ENCODE data around the gene SPRR1A. TPM values are rescaled to one million over a fixed set of nuclear protein-coding genes. Genes with fewer than 3 reads are reported as not detected.

Gene SPRR1A
- total RNA-seq, 4 donors from 2014 or later, result not detected

DNA sequence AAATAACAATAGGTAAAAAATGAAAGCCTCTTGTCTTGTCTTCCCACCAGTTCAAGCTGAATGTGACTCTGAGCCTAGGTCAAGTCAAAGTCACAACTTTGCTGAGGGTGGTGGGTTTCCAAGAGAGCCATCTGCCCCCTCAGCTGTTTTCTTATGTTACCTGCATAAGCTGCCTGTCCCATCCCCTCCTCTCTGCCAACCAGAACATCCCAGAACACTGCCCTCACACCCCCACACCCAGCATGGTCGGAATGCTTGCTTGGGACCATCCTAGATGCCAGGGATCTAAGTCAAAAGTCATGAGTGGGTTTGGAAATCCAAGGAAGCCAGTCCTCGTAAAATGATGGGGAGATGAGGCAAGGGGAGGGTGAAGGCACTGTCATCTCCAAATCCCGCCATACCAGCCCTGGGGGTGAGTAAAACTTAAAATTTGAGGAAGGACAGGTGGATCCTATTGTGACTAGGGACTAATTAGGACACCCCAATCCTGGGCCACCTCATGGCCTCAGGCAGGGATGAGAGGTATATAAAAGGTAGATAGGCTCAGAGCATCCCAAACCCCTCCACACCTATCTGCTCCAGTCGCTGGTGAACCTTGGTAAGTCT lies 37.1 kb upstream of the SPRR1A start, which contains the start of gene SPRR5:
Gene SPRR5, plus strand, starts transcription at position 556 of the 606 bp plus-strand sequence. CDS start 1,349 bp downstream, outside the sequence.
- TF ChIP-seq POLR2A (IDR thresholded peaks at IDR 0.05), result no peak
- TF ChIP-seq, protein P1, sequence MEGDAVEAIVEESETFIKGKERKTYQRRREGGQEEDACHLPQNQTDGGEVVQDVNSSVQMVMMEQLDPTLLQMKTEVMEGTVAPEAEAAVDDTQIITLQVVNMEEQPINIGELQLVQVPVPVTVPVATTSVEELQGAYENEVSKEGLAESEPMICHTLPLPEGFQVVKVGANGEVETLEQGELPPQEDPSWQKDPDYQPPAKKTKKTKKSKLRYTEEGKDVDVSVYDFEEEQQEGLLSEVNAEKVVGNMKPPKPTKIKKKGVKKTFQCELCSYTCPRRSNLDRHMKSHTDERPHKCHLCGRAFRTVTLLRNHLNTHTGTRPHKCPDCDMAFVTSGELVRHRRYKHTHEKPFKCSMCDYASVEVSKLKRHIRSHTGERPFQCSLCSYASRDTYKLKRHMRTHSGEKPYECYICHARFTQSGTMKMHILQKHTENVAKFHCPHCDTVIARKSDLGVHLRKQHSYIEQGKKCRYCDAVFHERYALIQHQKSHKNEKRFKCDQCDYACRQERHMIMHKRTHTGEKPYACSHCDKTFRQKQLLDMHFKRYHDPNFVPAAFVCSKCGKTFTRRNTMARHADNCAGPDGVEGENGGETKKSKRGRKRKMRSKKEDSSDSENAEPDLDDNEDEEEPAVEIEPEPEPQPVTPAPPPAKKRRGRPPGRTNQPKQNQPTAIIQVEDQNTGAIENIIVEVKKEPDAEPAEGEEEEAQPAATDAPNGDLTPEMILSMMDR (IDR thresholded peaks at IDR 0.05), result no peak
- no peak within 1 kb of the TSS for H3K27ac ChIP-seq
- intact Hi-C loops (cut with DNase I; ENCODE audit: low total_unique reads), result no loop called here
- DNase-seq, result no peak
- no peaks in the 10 kb centered on the region for H3K36me3 ChIP-seq
- H3K27me3 ChIP-seq, result no peaks in the 10 kb centered on the region
- no peak within 1 kb of the TSS for H3K4me3 ChIP-seq
- no peaks in the 10 kb centered on the region for H3K9me3 ChIP-seq
- no peaks in the 10 kb centered on the region for H3K4me1 ChIP-seq

DNA sequence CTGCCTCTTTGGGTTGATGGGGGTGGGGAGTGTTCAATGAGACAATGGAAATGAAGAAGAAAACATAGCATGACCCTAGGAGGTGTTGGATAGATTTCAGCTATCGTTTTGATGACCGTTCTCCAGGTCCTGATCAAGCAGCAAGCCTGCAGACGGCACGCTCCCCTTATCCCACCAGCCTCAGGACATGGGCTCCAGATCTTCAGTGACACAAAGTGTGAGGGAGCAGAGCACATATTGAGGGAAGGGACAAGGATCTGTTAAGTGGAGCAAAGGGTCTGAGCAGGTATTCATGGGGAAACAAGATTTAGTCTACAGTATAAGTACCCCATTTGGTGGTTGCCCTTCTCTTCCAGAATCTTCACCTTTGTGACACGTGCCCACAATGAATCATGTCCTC lies 32.2 kb upstream of the SPRR1A start:
- Histone ChIP-seq H3K9me3 (no peaks in the 10 kb centered on the region), H3K27me3 (no peaks in the 10 kb centered on the region), H3K4me3 (no peak overlapping the region), H3K4me1 (no peaks in the 10 kb centered on the region), H3K27ac (no peak overlapping the region), H3K36me3 (no peaks in the 10 kb centered on the region)
- TF ChIP-seq, protein P1 (IDR thresholded peaks at IDR 0.05), result no peak
- no peak for TF ChIP-seq POLR2A (IDR thresholded peaks at IDR 0.05)
- no peak for DNase-seq
- intact Hi-C loops (cut with DNase I; ENCODE audit: low total_unique reads), result no loop called here

DNA sequence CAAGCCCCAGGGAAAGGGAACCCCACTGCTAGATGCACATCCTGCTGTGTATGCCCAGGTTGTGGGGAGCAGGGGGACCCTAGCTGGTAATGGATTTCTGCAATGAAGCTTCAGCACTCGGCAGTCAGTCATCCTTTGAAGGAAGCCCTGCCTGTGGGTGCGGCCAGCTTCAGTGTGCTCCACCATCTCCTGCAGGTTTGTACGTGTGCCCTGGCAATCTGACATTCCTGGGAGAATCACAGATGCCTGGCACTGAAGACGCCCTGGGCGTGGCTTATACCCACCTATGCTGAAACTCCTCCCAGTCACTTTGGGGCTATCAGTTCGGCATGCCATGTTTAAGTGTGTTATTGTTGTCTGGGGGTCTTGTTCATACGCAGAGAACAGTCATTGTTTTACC lies 30.1 kb upstream of the SPRR1A start:
- intact Hi-C loops (cut with DNase I; ENCODE audit: low total_unique reads), result no loop called here
- Histone ChIP-seq H3K27ac (no peak overlapping the region), H3K36me3 (no peaks in the 10 kb centered on the region), H3K9me3 (no peaks in the 10 kb centered on the region), H3K4me3 (no peak overlapping the region), H3K27me3 (no peaks in the 10 kb centered on the region), H3K4me1 (no peaks in the 10 kb centered on the region)
- no peak for DNase-seq
- TF ChIP-seq POLR2A (IDR thresholded peaks at IDR 0.05), result no peak
- TF ChIP-seq, protein P1 (IDR thresholded peaks at IDR 0.05), result no peak

DNA sequence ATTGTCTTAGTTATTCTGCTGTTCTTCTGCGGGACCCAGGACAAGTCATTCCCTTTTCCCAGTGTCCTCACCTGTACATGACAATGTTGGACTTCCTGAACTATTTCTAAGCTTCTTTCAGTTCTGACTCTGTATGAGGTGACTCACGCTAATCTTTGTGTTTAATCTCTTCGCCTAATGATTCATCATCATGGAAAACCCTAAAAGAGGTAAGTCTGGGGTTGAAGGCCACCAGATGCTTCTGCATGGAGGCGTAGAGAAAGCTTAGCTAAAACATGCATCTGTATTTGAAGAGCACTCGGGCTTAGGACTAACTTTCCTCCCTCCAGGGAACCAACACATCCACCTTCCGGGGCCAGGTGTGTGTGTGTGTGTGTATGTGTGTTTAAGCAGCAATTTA lies 29.4 kb upstream of the SPRR1A start:
- no peaks in the 10 kb centered on the region for H3K4me1 ChIP-seq
- H3K9me3 ChIP-seq, result no peaks in the 10 kb centered on the region
- no peak overlapping the region for H3K27ac ChIP-seq
- no peak for DNase-seq
- no peak overlapping the region for H3K4me3 ChIP-seq
- TF ChIP-seq POLR2A (IDR thresholded peaks at IDR 0.05), result no peak
- TF ChIP-seq, protein P1 (IDR thresholded peaks at IDR 0.05), result no peak
- H3K27me3 ChIP-seq, result no peaks in the 10 kb centered on the region
- intact Hi-C loops (cut with DNase I; ENCODE audit: low total_unique reads), result no loop called here
- no peaks in the 10 kb centered on the region for H3K36me3 ChIP-seq

DNA sequence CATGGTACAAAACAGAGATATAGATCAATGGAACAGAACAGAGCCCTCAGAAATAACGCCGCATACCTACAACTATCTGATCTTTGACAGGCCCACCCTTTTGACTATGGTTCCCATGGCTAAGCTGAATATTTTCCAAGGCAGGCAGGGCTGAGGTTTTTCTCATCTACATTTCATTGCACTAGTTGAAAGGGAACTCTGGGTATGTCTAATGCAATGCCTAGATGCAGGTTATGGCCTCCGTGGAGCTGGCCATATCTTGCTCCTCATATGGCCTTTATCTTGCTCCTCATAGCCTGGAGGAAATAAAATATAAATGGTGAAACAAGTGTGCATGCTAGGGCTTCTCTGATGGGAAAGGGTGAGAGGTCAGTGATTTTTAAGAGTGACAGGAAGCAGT lies 26.3 kb upstream of the SPRR1A start:
- DNase-seq, result no peak
- TF ChIP-seq, protein P1 (IDR thresholded peaks at IDR 0.05), result no peak
- TF ChIP-seq POLR2A (IDR thresholded peaks at IDR 0.05), result no peak
- Histone ChIP-seq H3K4me1 (no peaks in the 10 kb centered on the region), H3K4me3 (no peak overlapping the region), H3K36me3 (no peaks in the 10 kb centered on the region), H3K27ac (no peak overlapping the region), H3K27me3 (no peaks in the 10 kb centered on the region), H3K9me3 (no peaks in the 10 kb centered on the region)
- intact Hi-C loops (cut with DNase I; ENCODE audit: low total_unique reads), result no loop called here
